22Rv1 (cell line): ENCODE results near the gene TRPC4AP.

Experiments
- H3K27ac ChIP-seq: fragments of 450-650 bp; 2 replicates; pipeline ENCODE4 v1.5.1; 2017
- ZFX ChIP-seq: fragments of 450-650 bp; IDR thresholded peaks from 2 replicates; pipeline ENCODE4 v1.6.1; 2017; ENCODE audit warnings: antibody characterized with exemption, borderline replicate concordance
- TF ChIP-seq, protein P1 (sequence below): fragments of 450-650 bp; IDR thresholded peaks from 2 replicates; pipeline ENCODE4 v1.5.1; 2017; ENCODE audit warnings: mild to moderate bottlenecking

The TRPC4AP gene

DNA sequence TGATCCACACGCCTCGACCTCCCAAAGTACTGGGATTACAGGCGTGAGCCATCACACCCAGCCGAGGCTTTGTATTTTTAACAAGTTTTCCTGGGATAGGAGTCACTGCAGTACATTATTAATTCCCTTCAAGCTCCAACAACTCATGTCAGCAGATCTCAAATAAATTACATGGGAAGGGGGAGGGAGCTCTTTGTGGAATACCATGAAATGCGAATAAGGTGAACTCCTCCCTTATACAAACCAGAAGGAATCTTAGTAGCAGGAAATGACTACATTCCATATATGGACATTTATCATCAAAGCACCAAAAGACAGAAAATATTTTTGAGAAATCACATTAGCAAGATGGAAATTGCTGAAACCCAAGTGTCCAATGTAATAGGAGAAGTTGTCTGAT lies 139.9 kb downstream of the TRPC4AP start:
- H3K27ac ChIP-seq = peak overlapping the region; percentile 91; the same call in 1 of the 2 replicates
- TF ChIP-seq, protein P1, sequence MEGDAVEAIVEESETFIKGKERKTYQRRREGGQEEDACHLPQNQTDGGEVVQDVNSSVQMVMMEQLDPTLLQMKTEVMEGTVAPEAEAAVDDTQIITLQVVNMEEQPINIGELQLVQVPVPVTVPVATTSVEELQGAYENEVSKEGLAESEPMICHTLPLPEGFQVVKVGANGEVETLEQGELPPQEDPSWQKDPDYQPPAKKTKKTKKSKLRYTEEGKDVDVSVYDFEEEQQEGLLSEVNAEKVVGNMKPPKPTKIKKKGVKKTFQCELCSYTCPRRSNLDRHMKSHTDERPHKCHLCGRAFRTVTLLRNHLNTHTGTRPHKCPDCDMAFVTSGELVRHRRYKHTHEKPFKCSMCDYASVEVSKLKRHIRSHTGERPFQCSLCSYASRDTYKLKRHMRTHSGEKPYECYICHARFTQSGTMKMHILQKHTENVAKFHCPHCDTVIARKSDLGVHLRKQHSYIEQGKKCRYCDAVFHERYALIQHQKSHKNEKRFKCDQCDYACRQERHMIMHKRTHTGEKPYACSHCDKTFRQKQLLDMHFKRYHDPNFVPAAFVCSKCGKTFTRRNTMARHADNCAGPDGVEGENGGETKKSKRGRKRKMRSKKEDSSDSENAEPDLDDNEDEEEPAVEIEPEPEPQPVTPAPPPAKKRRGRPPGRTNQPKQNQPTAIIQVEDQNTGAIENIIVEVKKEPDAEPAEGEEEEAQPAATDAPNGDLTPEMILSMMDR = no peak
- TF ChIP-seq ZFX = no peak
